Measurements from ENCODE around the gene RPL34.
A peak's percentile ranks its signal among the peaks of the same experiment; 100 is the strongest.

The RPL34 gene

DNA sequence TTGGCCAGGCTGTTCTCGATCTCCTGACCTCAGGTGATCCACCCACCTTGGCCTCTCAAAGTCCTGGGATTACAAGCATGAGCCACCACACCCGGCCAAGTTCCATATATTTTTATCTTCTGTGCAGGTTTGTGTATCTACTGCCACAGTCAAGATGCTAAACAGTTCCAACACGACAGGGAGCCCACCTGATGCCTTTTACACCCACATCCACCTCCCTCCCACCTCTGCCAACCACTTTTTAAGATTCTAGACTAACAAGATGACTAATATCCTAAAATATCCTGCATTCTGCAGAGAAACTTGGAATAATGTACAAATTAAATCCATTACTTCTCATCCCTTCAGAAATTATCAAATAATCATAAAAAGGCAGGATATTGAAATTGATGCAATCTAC is 19.3 kb upstream of the RPL34 start:
- TF ChIP-seq, protein P1, sequence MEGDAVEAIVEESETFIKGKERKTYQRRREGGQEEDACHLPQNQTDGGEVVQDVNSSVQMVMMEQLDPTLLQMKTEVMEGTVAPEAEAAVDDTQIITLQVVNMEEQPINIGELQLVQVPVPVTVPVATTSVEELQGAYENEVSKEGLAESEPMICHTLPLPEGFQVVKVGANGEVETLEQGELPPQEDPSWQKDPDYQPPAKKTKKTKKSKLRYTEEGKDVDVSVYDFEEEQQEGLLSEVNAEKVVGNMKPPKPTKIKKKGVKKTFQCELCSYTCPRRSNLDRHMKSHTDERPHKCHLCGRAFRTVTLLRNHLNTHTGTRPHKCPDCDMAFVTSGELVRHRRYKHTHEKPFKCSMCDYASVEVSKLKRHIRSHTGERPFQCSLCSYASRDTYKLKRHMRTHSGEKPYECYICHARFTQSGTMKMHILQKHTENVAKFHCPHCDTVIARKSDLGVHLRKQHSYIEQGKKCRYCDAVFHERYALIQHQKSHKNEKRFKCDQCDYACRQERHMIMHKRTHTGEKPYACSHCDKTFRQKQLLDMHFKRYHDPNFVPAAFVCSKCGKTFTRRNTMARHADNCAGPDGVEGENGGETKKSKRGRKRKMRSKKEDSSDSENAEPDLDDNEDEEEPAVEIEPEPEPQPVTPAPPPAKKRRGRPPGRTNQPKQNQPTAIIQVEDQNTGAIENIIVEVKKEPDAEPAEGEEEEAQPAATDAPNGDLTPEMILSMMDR (IDR thresholded peaks at IDR 0.05; ENCODE audit: low read depth, low read length, missing control alignments) = no peak
- Histone ChIP-seq H3K4me3 (ENCODE audit: low read depth, low read length) (no peak overlapping the region), H3K27ac (no peak overlapping the region), H3K36me3 (replicated peaks) (no peaks in the 10 kb centered on the region), H3K27me3 (replicated peaks) (no peaks in the 10 kb centered on the region)
- in situ Hi-C loops (cut with HindIII; ENCODE audit: low pct_ligation_motif_present, low sequenced_read_pairs) = no loop called here
- DNase-seq = no peak

DNA sequence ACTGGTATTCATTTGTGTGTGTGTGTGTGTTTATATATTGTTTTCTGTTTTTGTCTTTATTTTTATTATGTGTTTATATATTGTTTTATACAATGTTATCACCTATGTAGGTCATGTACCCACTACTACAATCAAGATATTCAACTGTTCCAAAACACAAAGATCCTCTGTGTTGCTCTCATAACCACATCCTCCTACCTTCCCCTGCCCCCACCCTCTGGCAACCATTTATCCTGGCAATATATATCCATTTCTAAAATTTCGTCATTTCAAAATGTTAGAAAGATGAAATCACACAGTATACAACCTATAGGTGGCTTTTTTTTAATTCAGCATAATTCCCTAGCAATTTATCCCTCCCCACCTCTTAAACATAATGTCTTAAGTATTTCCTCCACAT is 18.8 kb upstream of the RPL34 start:
- TF ChIP-seq, protein P1 (IDR thresholded peaks at IDR 0.05; ENCODE audit: low read depth, low read length, missing control alignments) = no peak
- Histone ChIP-seq H3K36me3 (replicated peaks) (no peaks in the 10 kb centered on the region), H3K27ac (no peak overlapping the region), H3K4me3 (ENCODE audit: low read depth, low read length) (no peak overlapping the region), H3K27me3 (replicated peaks) (no peaks in the 10 kb centered on the region)
- no peak for DNase-seq
- in situ Hi-C loops (cut with HindIII; ENCODE audit: low pct_ligation_motif_present, low sequenced_read_pairs) = no loop called here

DNA sequence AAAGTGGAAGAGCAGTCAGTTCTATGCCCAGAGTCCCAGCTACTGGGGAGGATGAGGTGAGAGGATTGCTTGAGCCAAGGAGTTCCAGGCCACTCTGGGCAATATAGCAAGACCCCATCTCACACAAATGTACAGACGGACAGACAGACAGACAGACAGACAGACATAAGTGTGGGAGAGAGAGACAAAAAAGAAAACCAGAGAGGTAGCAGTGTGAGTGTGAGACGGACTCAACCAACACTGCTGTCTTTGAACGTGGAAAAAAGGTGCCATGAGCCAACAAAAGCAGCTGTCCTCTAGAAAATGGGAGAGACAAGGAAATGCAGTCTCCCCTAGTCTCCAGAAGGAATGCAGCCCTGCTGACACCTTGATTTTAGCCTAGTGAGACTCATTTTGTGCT is 18.2 kb upstream of the RPL34 start:
- TF ChIP-seq, protein P1 (IDR thresholded peaks at IDR 0.05; ENCODE audit: low read depth, low read length, missing control alignments) = no peak
- Histone ChIP-seq H3K4me3 (ENCODE audit: low read depth, low read length) (no peak overlapping the region), H3K36me3 (replicated peaks) (no peaks in the 10 kb centered on the region), H3K27ac (no peak overlapping the region), H3K27me3 (replicated peaks) (no peaks in the 10 kb centered on the region)
- in situ Hi-C loops (cut with HindIII; ENCODE audit: low pct_ligation_motif_present, low sequenced_read_pairs) = no loop called here
- no peak for DNase-seq

- Histone ChIP-seq H3K36me3 (replicated peaks) (no peaks in the 10 kb centered on the region), H3K27me3 (replicated peaks) (no peaks in the 10 kb centered on the region), H3K4me3 (ENCODE audit: low read depth, low read length) (no peak overlapping the region), H3K27ac (no peak overlapping the region)
- DNase-seq = no peak
- TF ChIP-seq, protein P1 (IDR thresholded peaks at IDR 0.05; ENCODE audit: low read depth, low read length, missing control alignments) = no peak
- in situ Hi-C loops (cut with HindIII; ENCODE audit: low pct_ligation_motif_present, low sequenced_read_pairs) = no loop called here
Measured at GRCh38 chr4:108607079-108607815, 13.1 kb upstream of the RPL34 start.

GRCh38 chr4:108611365-108611764 is 9.0 kb upstream of the RPL34 start:
- TF ChIP-seq, protein P1 (IDR thresholded peaks at IDR 0.05; ENCODE audit: low read depth, low read length, missing control alignments) = peak; percentile 46
- H3K4me3 ChIP-seq (ENCODE audit: low read depth, low read length) = peak overlapping the region; percentile 33
- no peak for DNase-seq

DNA sequence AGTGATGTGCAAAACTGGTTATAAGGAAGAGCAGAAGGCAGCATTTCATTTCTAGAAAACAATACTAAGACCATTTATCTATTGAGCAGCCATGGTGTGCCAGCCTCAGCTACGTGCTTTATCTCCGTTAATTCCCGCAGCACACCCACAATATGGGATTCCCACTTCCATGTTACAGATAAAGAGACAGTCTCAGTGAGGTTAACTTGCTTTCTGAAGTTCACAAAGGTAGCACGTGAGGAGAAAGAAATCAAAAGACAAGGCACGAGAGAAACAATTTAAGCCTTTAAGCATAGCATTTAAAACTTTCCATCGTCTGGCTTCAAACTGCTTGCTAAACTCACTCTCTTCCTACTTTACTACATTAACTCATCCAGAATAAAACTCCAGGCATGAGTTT is 8.0 kb upstream of the RPL34 start:
- H3K4me3 ChIP-seq (ENCODE audit: low read depth, low read length) = no peak overlapping the region
- TF ChIP-seq, protein P1 (IDR thresholded peaks at IDR 0.05; ENCODE audit: low read depth, low read length, missing control alignments) = no peak
- no peaks in the 10 kb centered on the region for H3K27me3 ChIP-seq (replicated peaks)
- no peaks in the 10 kb centered on the region for H3K36me3 ChIP-seq (replicated peaks)
- H3K27ac ChIP-seq = no peak overlapping the region
- DNase-seq = no peak
- in situ Hi-C loops (cut with HindIII; ENCODE audit: low pct_ligation_motif_present, low sequenced_read_pairs) = no loop called here

More at GRCh38 chr4:108611365-108611764, 9.0 kb upstream of the RPL34 start:
- Histone ChIP-seq H3K27me3 (replicated peaks) (no peaks in the 10 kb centered on the region), H3K36me3 (replicated peaks) (no peaks in the 10 kb centered on the region), H3K27ac (no peak overlapping the region)
- in situ Hi-C loops (cut with HindIII; ENCODE audit: low pct_ligation_motif_present, low sequenced_read_pairs) = no loop called here

Measured in brain microvascular endothelial cell (primary cell).